HepG2 (cell line): ENCODE measurements around the gene SNAP47. TPM values are rescaled to one million over a fixed set of nuclear protein-coding genes. Genes with fewer than 3 reads are reported as not detected.

ENCODE experiments used
- AGO1 ChIP-seq: fragments of 200-400 bp; formaldehyde crosslinking; IDR thresholded peaks from 2 replicates; pipeline ENCODE4 v1.6.1; 2017; ENCODE audit warnings: mild to moderate bottlenecking, low read depth, low read length, moderate library complexity; ENCODE audit not compliant: poor library complexity, severe bottlenecking
- DNMT1 ChIP-seq: sonication (generic); formaldehyde crosslinking; IDR thresholded peaks from 2 replicates; pipeline ENCODE4 v1.5.1; 2020; ENCODE audit warnings: mild to moderate bottlenecking, missing genetic modification reagents
- EP300 ChIP-seq, 3 experiments: sonication (generic) in 1 of 3; formaldehyde crosslinking in 1 of 3; IDR thresholded peaks; 2 replicates each; pipeline versions ENCODE4 v1.5.1 to v1.6.1; 2011 to 2020; ENCODE audit warnings: low read depth in 2 of 3, low read length in 2 of 3, borderline replicate concordance in 1 of 3, improper control_type of control experiment in 1 of 3, mild to moderate bottlenecking in 1 of 3, missing genetic modification reagents in 1 of 3, moderate library complexity in 1 of 3
- HNRNPL ChIP-seq: fragments of 200-400 bp; formaldehyde crosslinking; IDR thresholded peaks from 2 replicates; pipeline ENCODE4 v1.6.1; 2017; ENCODE audit warnings: mild to moderate bottlenecking, low read depth, low read length
- KLF15 ChIP-seq: sonication (generic); formaldehyde crosslinking; IDR thresholded peaks from 2 replicates; pipeline ENCODE4 v1.8.1; 2023; ENCODE audit warnings: borderline replicate concordance, mild to moderate bottlenecking, inconsistent platforms, missing genetic modification reagents, mixed read lengths
- KMT2B ChIP-seq: IDR thresholded peaks from 2 replicates; pipeline ENCODE4 v1.6.1; 2016; ENCODE audit warnings: missing genetic modification reagents, missing compliant biosample characterization
- MAFK ChIP-seq, 2 experiments: IDR thresholded peaks in 1 of 2; conservative IDR thresholded peaks in 1 of 2; 2 replicates each; pipeline ENCODE4 v1.6.1; 2011; ENCODE audit warnings: improper control_type of control experiment in 2 of 2, low read length in 2 of 2
- PITX1 ChIP-seq: sonication (generic); formaldehyde crosslinking; IDR thresholded peaks from 2 replicates; pipeline ENCODE4 v1.5.1; 2020; ENCODE audit warnings: mild to moderate bottlenecking, missing genetic modification reagents
- POGZ ChIP-seq: sonication (generic); formaldehyde crosslinking; IDR thresholded peaks from 2 replicates; pipeline ENCODE4 v1.4.0; 2020; ENCODE audit warnings: mild to moderate bottlenecking, missing genetic modification reagents
- POLR2G ChIP-seq: fragments of 200-400 bp; formaldehyde crosslinking; IDR thresholded peaks from 2 replicates; pipeline ENCODE4 v1.6.1; 2018; ENCODE audit warnings: mild to moderate bottlenecking, low read depth, low read length, moderate library complexity
- RARG ChIP-seq: sonication (generic); formaldehyde crosslinking; IDR thresholded peaks from 2 replicates; pipeline ENCODE4 v1.4.0; 2020; ENCODE audit warnings: low read depth, mild to moderate bottlenecking, missing genetic modification reagents
- SNAPC2 ChIP-seq: sonication (generic); formaldehyde crosslinking; IDR thresholded peaks from 2 replicates; pipeline ENCODE4 v1.8.1; 2022; ENCODE audit warnings: mild to moderate bottlenecking, missing genetic modification reagents
- ZEB1 ChIP-seq: IDR thresholded peaks from 2 replicates; pipeline ENCODE4 v1.6.1; 2012; ENCODE audit warnings: mild to moderate bottlenecking, low read depth, inconsistent platforms; ENCODE audit not compliant: insufficient replicate concordance
- ZNF124 ChIP-seq: sonication (generic); formaldehyde crosslinking; IDR thresholded peaks from 2 replicates; pipeline ENCODE4 v1.4.0; 2020; ENCODE audit warnings: missing genetic modification reagents
- ZNF678 ChIP-seq: sonication (generic); formaldehyde crosslinking; IDR thresholded peaks from 2 replicates; pipeline ENCODE4 v1.4.0; 2020; ENCODE audit warnings: mild to moderate bottlenecking, missing genetic modification reagents
- polyA plus RNA-seq, 8 experiments: library from polyadenylated mRNA; depleted of rRNA in 3 of 8; stranded (reverse) in 7 of 8; unstranded in 1 of 8; fragments of >200 nt; fragmentation: Illumina TruSeq in 4 of 8; extraction: Trizol in 4 of 8; gene quantifications; 2 replicates each; pipeline versions ENCODE4 v1.2.1 to v1.2.3, GENCODE V29; 2011 to 2016; ENCODE audit warnings: low read depth in 4 of 8, missing spikeins in 1 of 8, mixed read lengths in 1 of 8; ENCODE audit not compliant: insufficient read depth in 1 of 8
- total RNA-seq, 5 experiments: library from RNA; depleted of rRNA; stranded (reverse); fragments of >200 nt; fragmentation: Illumina TruSeq; extraction: Trizol; gene quantifications; 2 replicates each; pipeline ENCODE4 v1.2.3, GENCODE V29; 2016; ENCODE audit warnings: low read depth in 1 of 5
- TF ChIP-seq, protein P1 (sequence below): sonication (generic); formaldehyde crosslinking; IDR thresholded peaks from 2 replicates; pipeline ENCODE4 v1.9.0; 2022; ENCODE audit warnings: low read depth, missing genetic modification reagents
- TF ChIP-seq, protein P2 (sequence below): sonication (generic); formaldehyde crosslinking; IDR thresholded peaks from 2 replicates; pipeline ENCODE4 v1.4.0; 2020; ENCODE audit warnings: missing genetic modification reagents, borderline replicate concordance
- TF ChIP-seq, protein P3 (sequence below): sonication (generic); formaldehyde crosslinking; IDR thresholded peaks from 2 replicates; pipeline ENCODE4 v1.5.1; 2020; ENCODE audit warnings: mild to moderate bottlenecking, missing genetic modification reagents, moderate library complexity

SNAP47 gene
- total and polyA plus RNA-seq, 2 of the 13 experiments (the other 11 are each of a cell fraction or from before 2014, with no cell fraction given), result 13.6 to 25.1 TPM

DNA sequence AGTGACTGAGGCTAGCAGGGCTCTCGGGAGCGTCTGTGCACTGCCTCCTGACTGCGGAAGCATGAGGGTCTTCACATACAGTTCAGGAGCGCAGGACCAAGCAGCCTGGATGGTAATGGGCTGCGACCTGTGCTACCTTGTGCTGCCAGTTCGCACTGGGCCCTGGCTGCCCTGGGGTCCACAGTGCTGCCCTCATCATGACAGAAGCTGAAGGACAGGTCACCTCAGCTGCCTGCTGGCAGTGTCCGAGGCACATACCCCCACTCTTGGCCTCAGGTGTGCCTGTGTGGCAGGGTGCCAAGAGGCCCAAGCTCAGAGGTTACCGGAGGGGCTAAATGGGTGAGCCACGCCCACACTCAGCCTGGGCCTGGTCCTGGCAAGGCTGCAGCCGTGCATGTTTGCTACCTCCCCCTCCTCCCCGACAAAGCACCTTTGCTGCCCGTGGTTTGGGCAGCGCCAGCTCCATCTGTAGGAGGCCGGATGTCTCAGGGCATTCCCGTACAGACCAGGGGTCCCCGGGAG lies 4.5 kb upstream of the SNAP47 start (continued):
- TF ChIP-seq, protein P1, sequence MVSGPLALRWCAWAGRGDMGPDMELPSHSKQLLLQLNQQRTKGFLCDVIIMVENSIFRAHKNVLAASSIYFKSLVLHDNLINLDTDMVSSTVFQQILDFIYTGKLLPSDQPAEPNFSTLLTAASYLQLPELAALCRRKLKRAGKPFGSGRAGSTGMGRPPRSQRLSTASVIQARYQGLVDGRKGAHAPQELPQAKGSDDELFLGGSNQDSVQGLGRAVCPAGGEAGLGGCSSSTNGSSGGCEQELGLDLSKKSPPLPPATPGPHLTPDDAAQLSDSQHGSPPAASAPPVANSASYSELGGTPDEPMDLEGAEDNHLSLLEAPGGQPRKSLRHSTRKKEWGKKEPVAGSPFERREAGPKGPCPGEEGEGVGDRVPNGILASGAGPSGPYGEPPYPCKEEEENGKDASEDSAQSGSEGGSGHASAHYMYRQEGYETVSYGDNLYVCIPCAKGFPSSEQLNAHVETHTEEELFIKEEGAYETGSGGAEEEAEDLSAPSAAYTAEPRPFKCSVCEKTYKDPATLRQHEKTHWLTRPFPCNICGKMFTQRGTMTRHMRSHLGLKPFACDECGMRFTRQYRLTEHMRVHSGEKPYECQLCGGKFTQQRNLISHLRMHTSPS (CRISPR knock-in tag), result 0 out of 2 replicates have a peak, but pooled peaks have one; percentile 36
- TF ChIP-seq PITX1 (CRISPR knock-in tag) (peak; percentile 35; the same call in 1 of the 2 replicates), POLR2G (peak; percentile 2; the same call in 1 of the 2 replicates), AGO1 (peak; percentile 85), KMT2B (CRISPR knock-in tag) (no peak), ZNF678 (CRISPR knock-in tag) (no peak), SNAPC2 (CRISPR knock-in tag) (no peak), EP300 (IDR thresholded peaks at IDR 0.05; ENCODE audit: low read depth in 2 of 2, low read length in 2 of 2) (no peak), EP300 (CRISPR knock-in tag; IDR thresholded peaks at IDR 0.05; ENCODE audit: borderline replicate concordance) (no peak), POGZ (CRISPR knock-in tag) (no peak), ZNF124 (0 out of 2 replicates have a peak, but pooled peaks have one; percentile 47), KLF15 (CRISPR knock-in tag) (no peak), DNMT1 (CRISPR knock-in tag) (0 out of 2 replicates have a peak, but pooled peaks have one; percentile 59), ZEB1 (no peak), HNRNPL (0 out of 2 replicates have a peak, but pooled peaks have one; percentile 56), MAFK (conservative IDR thresholded peaks at IDR 0.05 in 1 of 2, IDR thresholded peaks at IDR 0.05 in 1 of 2; ENCODE audit: low read length in 2 of 2) (no peak), RARG (CRISPR knock-in tag) (no peak)
- TF ChIP-seq, protein P2, sequence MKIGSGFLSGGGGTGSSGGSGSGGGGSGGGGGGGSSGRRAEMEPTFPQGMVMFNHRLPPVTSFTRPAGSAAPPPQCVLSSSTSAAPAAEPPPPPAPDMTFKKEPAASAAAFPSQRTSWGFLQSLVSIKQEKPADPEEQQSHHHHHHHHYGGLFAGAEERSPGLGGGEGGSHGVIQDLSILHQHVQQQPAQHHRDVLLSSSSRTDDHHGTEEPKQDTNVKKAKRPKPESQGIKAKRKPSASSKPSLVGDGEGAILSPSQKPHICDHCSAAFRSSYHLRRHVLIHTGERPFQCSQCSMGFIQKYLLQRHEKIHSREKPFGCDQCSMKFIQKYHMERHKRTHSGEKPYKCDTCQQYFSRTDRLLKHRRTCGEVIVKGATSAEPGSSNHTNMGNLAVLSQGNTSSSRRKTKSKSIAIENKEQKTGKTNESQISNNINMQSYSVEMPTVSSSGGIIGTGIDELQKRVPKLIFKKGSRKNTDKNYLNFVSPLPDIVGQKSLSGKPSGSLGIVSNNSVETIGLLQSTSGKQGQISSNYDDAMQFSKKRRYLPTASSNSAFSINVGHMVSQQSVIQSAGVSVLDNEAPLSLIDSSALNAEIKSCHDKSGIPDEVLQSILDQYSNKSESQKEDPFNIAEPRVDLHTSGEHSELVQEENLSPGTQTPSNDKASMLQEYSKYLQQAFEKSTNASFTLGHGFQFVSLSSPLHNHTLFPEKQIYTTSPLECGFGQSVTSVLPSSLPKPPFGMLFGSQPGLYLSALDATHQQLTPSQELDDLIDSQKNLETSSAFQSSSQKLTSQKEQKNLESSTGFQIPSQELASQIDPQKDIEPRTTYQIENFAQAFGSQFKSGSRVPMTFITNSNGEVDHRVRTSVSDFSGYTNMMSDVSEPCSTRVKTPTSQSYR (CRISPR knock-in tag), result no peak
- TF ChIP-seq, protein P3, sequence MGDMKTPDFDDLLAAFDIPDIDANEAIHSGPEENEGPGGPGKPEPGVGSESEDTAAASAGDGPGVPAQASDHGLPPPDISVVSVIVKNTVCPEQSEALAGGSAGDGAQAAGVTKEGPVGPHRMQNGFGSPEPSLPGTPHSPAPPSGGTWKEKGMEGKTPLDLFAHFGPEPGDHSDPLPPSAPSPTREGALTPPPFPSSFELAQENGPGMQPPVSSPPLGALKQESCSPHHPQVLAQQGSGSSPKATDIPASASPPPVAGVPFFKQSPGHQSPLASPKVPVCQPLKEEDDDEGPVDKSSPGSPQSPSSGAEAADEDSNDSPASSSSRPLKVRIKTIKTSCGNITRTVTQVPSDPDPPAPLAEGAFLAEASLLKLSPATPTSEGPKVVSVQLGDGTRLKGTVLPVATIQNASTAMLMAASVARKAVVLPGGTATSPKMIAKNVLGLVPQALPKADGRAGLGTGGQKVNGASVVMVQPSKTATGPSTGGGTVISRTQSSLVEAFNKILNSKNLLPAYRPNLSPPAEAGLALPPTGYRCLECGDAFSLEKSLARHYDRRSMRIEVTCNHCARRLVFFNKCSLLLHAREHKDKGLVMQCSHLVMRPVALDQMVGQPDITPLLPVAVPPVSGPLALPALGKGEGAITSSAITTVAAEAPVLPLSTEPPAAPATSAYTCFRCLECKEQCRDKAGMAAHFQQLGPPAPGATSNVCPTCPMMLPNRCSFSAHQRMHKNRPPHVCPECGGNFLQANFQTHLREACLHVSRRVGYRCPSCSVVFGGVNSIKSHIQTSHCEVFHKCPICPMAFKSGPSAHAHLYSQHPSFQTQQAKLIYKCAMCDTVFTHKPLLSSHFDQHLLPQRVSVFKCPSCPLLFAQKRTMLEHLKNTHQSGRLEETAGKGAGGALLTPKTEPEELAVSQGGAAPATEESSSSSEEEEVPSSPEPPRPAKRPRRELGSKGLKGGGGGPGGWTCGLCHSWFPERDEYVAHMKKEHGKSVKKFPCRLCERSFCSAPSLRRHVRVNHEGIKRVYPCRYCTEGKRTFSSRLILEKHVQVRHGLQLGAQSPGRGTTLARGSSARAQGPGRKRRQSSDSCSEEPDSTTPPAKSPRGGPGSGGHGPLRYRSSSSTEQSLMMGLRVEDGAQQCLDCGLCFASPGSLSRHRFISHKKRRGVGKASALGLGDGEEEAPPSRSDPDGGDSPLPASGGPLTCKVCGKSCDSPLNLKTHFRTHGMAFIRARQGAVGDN, result peak; percentile 49; the same call in 1 of the 2 replicates
